ENCODE measurements around the gene HLA-DQA1.

GRCh38 chr6:32589596-32590449 lies 47.4 kb upstream of the HLA-DQA1 start, which contains the start of gene HLA-DRB1:
- TF ChIP-seq ZBTB49 (CRISPR knock-in tag; IDR thresholded peaks at IDR 0.05; ENCODE audit: borderline replicate concordance) (no peak), YY1 (IDR thresholded peaks at IDR 0.05; ENCODE audit: borderline replicate concordance in 1 of 3, control insufficient read depth in 1 of 3, extremely low read depth in 1 of 3, insufficient read depth in 3 of 3, insufficient read length in 1 of 3, insufficient replicate concordance in 2 of 3, low read depth in 1 of 3, low read length in 2 of 3) (no peak), CTCF (IDR thresholded peaks at IDR 0.05 in 2 of 3, conservative IDR thresholded peaks at IDR 0.05 in 1 of 3; ENCODE audit: insufficient read depth in 2 of 3, low read depth in 1 of 3, low read length in 3 of 3) (no peak), EGR1 (conservative IDR thresholded peaks at IDR 0.05) (no peak), MAX (CRISPR knock-in tag; IDR thresholded peaks at IDR 0.05) (no peak), ZBTB1 (CRISPR knock-in tag; IDR thresholded peaks at IDR 0.05; ENCODE audit: borderline replicate concordance, low read depth) (no peak), REST (IDR thresholded peaks at IDR 0.05; ENCODE audit: borderline replicate concordance) (no peak), REST (CRISPR knock-in tag; IDR thresholded peaks at IDR 0.05; ENCODE audit: low read depth) (no peak), POLR2AphosphoS2 (IDR thresholded peaks at IDR 0.05; ENCODE audit: low read length) (no peak), BCOR (IDR thresholded peaks at IDR 0.05) (no peak), BHLHE40 (IDR thresholded peaks at IDR 0.05; ENCODE audit: low read length) (no peak)
